ENCODE measurements around the gene CCSER2. TPM values are rescaled to one million over a fixed set of nuclear protein-coding genes. Genes with fewer than 3 reads are reported as not detected.

The CCSER2 gene
- total RNA-seq, 1 experiment from 2014 or later, result 44.1 TPM

DNA sequence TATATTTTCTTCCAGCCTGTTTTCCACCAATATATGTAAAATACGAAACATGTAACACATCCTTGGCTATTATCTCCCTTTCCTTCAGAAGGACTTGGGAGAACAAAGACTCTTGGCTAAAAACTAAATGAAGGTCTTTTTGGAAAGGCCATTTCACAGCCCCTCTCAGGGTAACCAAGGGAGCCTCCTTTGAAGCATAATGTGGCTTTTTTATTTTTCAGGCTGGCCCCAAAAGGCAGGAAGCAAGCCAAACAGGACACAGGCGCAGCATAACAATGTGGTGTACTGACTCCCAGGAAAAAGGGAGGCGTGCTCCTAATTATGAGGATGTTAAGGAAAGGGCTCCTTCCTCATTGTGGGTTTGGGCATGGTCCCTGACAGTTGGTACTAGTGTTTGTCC is 30.3 kb upstream of the CCSER2 start:
- POLR2A ChIA-PET (ENCODE audit: low non-redundant PET), result no interaction called here
- DNase-seq (ENCODE audit: low spot score), result no peak
- H3K4me3 ChIP-seq (ENCODE audit: low read depth, low read length, poor library complexity, severe bottlenecking), result no peak overlapping the region
- H3K27me3 ChIP-seq (replicated peaks; ENCODE audit: insufficient read depth, low read depth, low read length, poor library complexity), result peaks cover 11% of the 10 kb centered on the region
- CTCF ChIA-PET, result no interaction called here
- intact Hi-C loops (cut with micrococcal nuclease; ENCODE audit: unreplicated experiment), result no loop called here
- H3K4me1 ChIP-seq (ENCODE audit: insufficient read depth, low read length, poor library complexity, severe bottlenecking), result no peaks in the 10 kb centered on the region
- TF ChIP-seq, protein P1, sequence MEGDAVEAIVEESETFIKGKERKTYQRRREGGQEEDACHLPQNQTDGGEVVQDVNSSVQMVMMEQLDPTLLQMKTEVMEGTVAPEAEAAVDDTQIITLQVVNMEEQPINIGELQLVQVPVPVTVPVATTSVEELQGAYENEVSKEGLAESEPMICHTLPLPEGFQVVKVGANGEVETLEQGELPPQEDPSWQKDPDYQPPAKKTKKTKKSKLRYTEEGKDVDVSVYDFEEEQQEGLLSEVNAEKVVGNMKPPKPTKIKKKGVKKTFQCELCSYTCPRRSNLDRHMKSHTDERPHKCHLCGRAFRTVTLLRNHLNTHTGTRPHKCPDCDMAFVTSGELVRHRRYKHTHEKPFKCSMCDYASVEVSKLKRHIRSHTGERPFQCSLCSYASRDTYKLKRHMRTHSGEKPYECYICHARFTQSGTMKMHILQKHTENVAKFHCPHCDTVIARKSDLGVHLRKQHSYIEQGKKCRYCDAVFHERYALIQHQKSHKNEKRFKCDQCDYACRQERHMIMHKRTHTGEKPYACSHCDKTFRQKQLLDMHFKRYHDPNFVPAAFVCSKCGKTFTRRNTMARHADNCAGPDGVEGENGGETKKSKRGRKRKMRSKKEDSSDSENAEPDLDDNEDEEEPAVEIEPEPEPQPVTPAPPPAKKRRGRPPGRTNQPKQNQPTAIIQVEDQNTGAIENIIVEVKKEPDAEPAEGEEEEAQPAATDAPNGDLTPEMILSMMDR (conservative IDR thresholded peaks at IDR 0.05; ENCODE audit: low read depth, low read length), result no peak
- no TSS peak for BruUV-seq (replicated peaks)
- no peaks in the 10 kb centered on the region for H3K36me3 ChIP-seq (ENCODE audit: insufficient read depth, low read length, poor library complexity, severe bottlenecking)
- H3K27ac ChIP-seq (ENCODE audit: low read depth, low read length, poor library complexity, severe bottlenecking), result no peak overlapping the region
- H3K9me3 ChIP-seq (ENCODE audit: low read depth, low read length, poor library complexity, severe bottlenecking), result no peaks in the 10 kb centered on the region

GRCh38 chr10:84302223-84302622 is 26.2 kb upstream of the CCSER2 start:
- ChIA-PET CTCF (no interaction called here), POLR2A (ENCODE audit: low non-redundant PET) (no interaction called here)
- TF ChIP-seq, protein P1 (conservative IDR thresholded peaks at IDR 0.05; ENCODE audit: low read depth, low read length), result no peak
- no peak for TF ChIP-seq EZH2 (IDR thresholded peaks at IDR 0.05; ENCODE audit: borderline replicate concordance, low read depth, low read length, poor library complexity, severe bottlenecking)
- Histone ChIP-seq H3K4me1 (ENCODE audit: insufficient read depth, low read length, poor library complexity, severe bottlenecking) (no peaks in the 10 kb centered on the region), H3K27me3 (replicated peaks; ENCODE audit: insufficient read depth, low read depth, low read length, poor library complexity) (peaks cover 11% of the 10 kb centered on the region), H3K36me3 (ENCODE audit: insufficient read depth, low read length, poor library complexity, severe bottlenecking) (no peaks in the 10 kb centered on the region), H3K27ac (ENCODE audit: low read depth, low read length, poor library complexity, severe bottlenecking) (no peak overlapping the region), H3K4me3 (ENCODE audit: low read depth, low read length, poor library complexity, severe bottlenecking) (no peak overlapping the region), H3K9me3 (ENCODE audit: low read depth, low read length, poor library complexity, severe bottlenecking) (no peaks in the 10 kb centered on the region)
- no TSS peak for BruUV-seq (replicated peaks)
- intact Hi-C loops (cut with micrococcal nuclease; ENCODE audit: unreplicated experiment), result no loop called here
- no peak for DNase-seq (ENCODE audit: low spot score)

- Histone ChIP-seq H3K9me3 (ENCODE audit: low read depth, low read length, poor library complexity, severe bottlenecking) (no peaks in the 10 kb centered on the region), H3K27me3 (replicated peaks; ENCODE audit: insufficient read depth, low read depth, low read length, poor library complexity) (peaks cover 3% of the 10 kb centered on the region), H3K4me1 (ENCODE audit: insufficient read depth, low read length, poor library complexity, severe bottlenecking) (peaks cover 14% of the 10 kb centered on the region), H3K4me3 (ENCODE audit: low read depth, low read length, poor library complexity, severe bottlenecking) (no peak overlapping the region), H3K36me3 (ENCODE audit: insufficient read depth, low read length, poor library complexity, severe bottlenecking) (no peaks in the 10 kb centered on the region), H3K27ac (ENCODE audit: low read depth, low read length, poor library complexity, severe bottlenecking) (no peak overlapping the region)
- BruUV-seq (replicated peaks), result no TSS peak
- ChIA-PET POLR2A (ENCODE audit: low non-redundant PET) (no interaction called here), CTCF (no interaction called here)
- intact Hi-C loops (cut with micrococcal nuclease; ENCODE audit: unreplicated experiment), result no loop called here
- no peak for DNase-seq (ENCODE audit: low spot score)
- TF ChIP-seq EZH2 (IDR thresholded peaks at IDR 0.05; ENCODE audit: borderline replicate concordance, low read depth, low read length, poor library complexity, severe bottlenecking), result no peak
- TF ChIP-seq, protein P1 (conservative IDR thresholded peaks at IDR 0.05; ENCODE audit: low read depth, low read length), result no peak
Measured at GRCh38 chr10:84306751-84307384, 21.5 kb upstream of the CCSER2 start.

Data from A673 (cell line).